K562 (cell line): ENCODE measurements around the gene THAP12. TPM values are rescaled to one million over a fixed set of nuclear protein-coding genes. Genes with fewer than 3 reads are reported as not detected.

Source experiments
- ATAC-seq: fragments of 200-7000 bp; cut with Tn5 transposase; 3 replicates; pipeline ENCODE4 v1.9.1; 2020; ENCODE audit warnings: moderate library complexity
- BruUV-seq: library from RNA; stranded (reverse); fragments of 400-500 nt; replicated peaks from 2 replicates; lab custom pipeline; 2021; lab: Mats Ljungman, UMichigan
- CTCF ChIA-PET: fragments of 300-600 bp; formaldehyde crosslinking; extraction: SDS; loops from one replicate; lab custom pipeline; 2021; ENCODE audit warnings: low intra/inter-chr PET ratio; lab: Yijun Ruan, JAX
- POLR2A ChIA-PET: fragments of 300-600, 350-650 bp; sonication (Branson Sonifier 250); formaldehyde crosslinking; extraction: SDS; loops from one replicate; lab custom pipeline; 2021; ENCODE audit warnings: antibody characterized with exemption, inconsistent platforms; lab: Yijun Ruan, JAX
- DNase-seq, 4 experiments: peaks; one replicate each; pipeline versions ENCODE4 v3.0.0 to v3.0.0-alpha.2; 2011 to 2018; ENCODE audit warnings: low spot score in 3 of 4, mixed read lengths in 3 of 4; ENCODE audit errors: extremely low read depth in 1 of 4
- FAIRE-seq: peaks from 2 replicates; lab custom pipeline; 2011; peaks lifted over from hg19 to GRCh38; lab: Jason Lieb, UNC
- H2AFZ ChIP-seq: 2 replicates; pipeline ENCODE4 v1.6.0; 2011; ENCODE audit warnings: low read depth, low read length, control low read depth, inconsistent platforms
- H3K27ac ChIP-seq: fragments of 200-600 bp; 3 replicates; pipeline ENCODE4 v1.8.0; 2011; ENCODE audit warnings: low read depth, mild to moderate bottlenecking, control low read depth, inconsistent platforms, low read length, moderate library complexity, mixed read lengths; ENCODE audit errors: extremely low read depth
- H3K27me3 ChIP-seq, 2 experiments: fragments of 300-600 bp in 1 of 2; 2 replicates in 1 of 2; 3 replicates in 1 of 2; pipeline versions ENCODE4 v1.6.0 to v1.8.0; 2011; ENCODE audit warnings: inconsistent platforms in 2 of 2, low read length in 2 of 2, mild to moderate bottlenecking in 1 of 2, mixed read lengths in 1 of 2, moderate library complexity in 1 of 2; ENCODE audit not compliant: control insufficient read depth in 2 of 2, insufficient read depth in 2 of 2
- H3K36me3 ChIP-seq: fragments of 300-600 bp; 3 replicates; pipeline ENCODE4 v1.8.0; 2011; ENCODE audit warnings: mild to moderate bottlenecking, low read length, inconsistent platforms; ENCODE audit not compliant: control insufficient read depth, insufficient read depth
- H3K4me1 ChIP-seq, 2 experiments: fragments of 200-600 bp in 1 of 2; replicated peaks in 1 of 2; 2 replicates in 1 of 2; 3 replicates in 1 of 2; pipeline versions ENCODE4 v1.5.1 to v1.8.0; 2011; ENCODE audit warnings: inconsistent platforms in 2 of 2, low read length in 2 of 2, mild to moderate bottlenecking in 1 of 2, mixed read lengths in 1 of 2, moderate library complexity in 1 of 2; ENCODE audit not compliant: control insufficient read depth in 2 of 2, insufficient read depth in 2 of 2
- H3K4me2 ChIP-seq: 2 replicates; pipeline ENCODE4 v1.6.1; 2011; ENCODE audit warnings: low read length, control low read depth, inconsistent platforms, mixed read lengths; ENCODE audit not compliant: insufficient read depth
- H3K4me3 ChIP-seq: fragments of 200-600 bp; sonication (generic), shearing (Covaris generic); 2 replicates; pipeline ENCODE4 v1.5.1; 2016; ENCODE audit warnings: control low read depth, inconsistent platforms
- H3K79me2 ChIP-seq: fragments of 200-600 bp; 3 replicates; pipeline ENCODE4 v1.8.0; 2011; ENCODE audit warnings: low read length, inconsistent platforms; ENCODE audit not compliant: control insufficient read depth, insufficient read depth
- H3K9ac ChIP-seq, 2 experiments: 2 replicates each; pipeline versions ENCODE4 v1.6.0 to v1.6.1; 2011; ENCODE audit warnings: low read depth in 2 of 2, low read length in 2 of 2, control low read depth in 1 of 2, inconsistent platforms in 1 of 2, mild to moderate bottlenecking in 1 of 2, mixed read lengths in 1 of 2; ENCODE audit not compliant: insufficient read depth in 1 of 2
- H3K9me1 ChIP-seq: one replicate; pipeline ENCODE4 v1.6.0; 2011; ENCODE audit warnings: inconsistent platforms, mild to moderate bottlenecking, low read length, moderate library complexity; ENCODE audit not compliant: control insufficient read depth, insufficient read depth
- H3K9me3 ChIP-seq: replicated peaks from 2 replicates; pipeline ENCODE4 v1.5.1; 2011; ENCODE audit warnings: low read depth, low read length, inconsistent platforms; ENCODE audit not compliant: control insufficient read depth, insufficient read depth
- H4K20me1 ChIP-seq: replicated peaks from 2 replicates; pipeline ENCODE4 v1.6.1; 2011; ENCODE audit warnings: low read length, inconsistent platforms, mixed read lengths; ENCODE audit not compliant: control insufficient read depth, insufficient read depth
- HDAC8 ChIP-seq: fragments of 450-650 bp; IDR thresholded peaks from 2 replicates; pipeline ENCODE4 v1.6.1; 2016; ENCODE audit warnings: mild to moderate bottlenecking, missing genetic modification characterization, moderate library complexity, missing compliant biosample characterization
- MAFK ChIP-seq: IDR thresholded peaks from 2 replicates; pipeline ENCODE4 v1.6.1; 2011; ENCODE audit warnings: low read length, improper control_type of control experiment
- MYC ChIP-seq, 2 experiments: fragments of 250-450 bp in 1 of 2; sonication (Bioruptor Pico) in 1 of 2; IDR thresholded peaks; 2 replicates each; pipeline versions ENCODE4 v1.5.1 to v1.6.1; 2012 to 2021; ENCODE audit warnings: low read depth in 2 of 2, borderline replicate concordance in 1 of 2, improper control_type of control experiment in 1 of 2, low read length in 1 of 2, mild to moderate bottlenecking in 1 of 2, moderate library complexity in 1 of 2
- NBN ChIP-seq: fragments of 450-650 bp; IDR thresholded peaks from 2 replicates; pipeline ENCODE4 v1.6.1; 2016; ENCODE audit warnings: low read depth, mild to moderate bottlenecking
- ZNF184 ChIP-seq: sonication (generic); formaldehyde crosslinking; IDR thresholded peaks from 2 replicates; pipeline ENCODE4 v1.5.0; 2020; ENCODE audit warnings: missing genetic modification reagents
- ZNF197 ChIP-seq: fragments of 200-800 bp; sonication (Bioruptor generic); IDR thresholded peaks from 2 replicates; pipeline ENCODE4 v1.6.1; 2016; ENCODE audit warnings: low read depth, missing genetic modification characterization, missing compliant biosample characterization
- ZNF316 ChIP-seq: fragments of 450-650 bp; IDR thresholded peaks from 2 replicates; pipeline ENCODE4 v1.6.1; 2016
- ZNF347 ChIP-seq: fragments of 450-650 bp; formaldehyde crosslinking; IDR thresholded peaks from 2 replicates; pipeline ENCODE4 v1.4.0; 2020; ENCODE audit warnings: low read depth, mild to moderate bottlenecking, moderate library complexity
- WGBS: fragments of 100-300 bp; shearing (Covaris generic); methylation state at CpG from one replicate; pipeline ENCODE4 v1.1.6; 2016; ENCODE audit warnings: low coverage, mixed read lengths; ENCODE audit not compliant: insufficient coverage; ENCODE audit errors: missing lambda C conversion rate; 5-methylcytosine and 5-hydroxymethylcytosine counted together
- in situ Hi-C: fragments of 300-500 bp; cut with MboI; formaldehyde crosslinking; loops from 4 replicates; pipeline ENCODE4 v1.15.0; 2018; ENCODE audit warnings: inconsistent platforms, mixed read lengths
- intact Hi-C: fragments of 100-400 bp; cut with micrococcal nuclease; formaldehyde crosslinking; loops from 2 replicates; pipeline ENCODE4 v1.14.2; 2022
- polyA plus RNA-seq, 8 experiments: library from polyadenylated mRNA; depleted of rRNA in 4 of 8; stranded (reverse) in 5 of 8; unstranded in 3 of 8; fragments of >200 nt; fragmentation: Nextera tagmentation in 2 of 8; fragmentation: Illumina TruSeq in 1 of 8; extraction: Ambion mirVana in 2 of 8; extraction: Trizol in 1 of 8; gene quantifications; 2 replicates each; pipeline versions ENCODE4 v1.2.1 to v1.2.3, GENCODE V29; 2011 to 2014; ENCODE audit warnings: inconsistent platforms in 1 of 8, missing spikeins in 1 of 8
- total RNA-seq, 7 experiments: library from RNA; depleted of rRNA in 6 of 7; stranded (reverse); fragments of >200 nt in 6 of 7; fragmentation: Illumina TruSeq in 2 of 7; extraction: Trizol in 2 of 7; gene quantifications; 2 replicates each; pipeline versions ENCODE4 v1.2.1 to v1.2.3, GENCODE V29; 2011 to 2021; ENCODE audit warnings: low replicate concordance in 1 of 7
- TF ChIP-seq, protein P1 (sequence below): fragments of 200-800 bp; sonication (Bioruptor generic); IDR thresholded peaks from 2 replicates; pipeline ENCODE4 v1.6.1; 2017; ENCODE audit warnings: missing genetic modification characterization, missing compliant biosample characterization
- TF ChIP-seq, protein P2 (sequence below): fragments of 250-450 bp; sonication (Bioruptor Pico); IDR thresholded peaks from 2 replicates; pipeline ENCODE4 v1.5.0; 2021; ENCODE audit warnings: mild to moderate bottlenecking, moderate library complexity
- TF ChIP-seq, protein P3 (sequence below): fragments of 250-450 bp; sonication (Bioruptor Pico); IDR thresholded peaks from 2 replicates; pipeline ENCODE4 v1.8.0; 2021; ENCODE audit warnings: borderline replicate concordance, mild to moderate bottlenecking, moderate library complexity; ENCODE audit not compliant: poor library complexity, severe bottlenecking
- TF ChIP-seq, protein P4 (sequence below), 3 experiments: fragments of 200-800 bp in 1 of 3; sonication (Bioruptor generic) in 1 of 3; sonication (generic) in 1 of 3; formaldehyde crosslinking in 1 of 3; IDR thresholded peaks; 2 replicates each; pipeline versions ENCODE4 v1.6.1 to v1.8.0; 2016 to 2022; ENCODE audit warnings: mild to moderate bottlenecking in 2 of 3, missing compliant biosample characterization in 2 of 3, missing genetic modification characterization in 2 of 3, missing genetic modification reagents in 1 of 3

The THAP12 gene
- total and polyA plus RNA-seq, 9 of the 15 experiments (the other 6 are each of a cell fraction or from before 2014, with no cell fraction given) = 28.1 to 103 (median 57.8) TPM

DNA sequence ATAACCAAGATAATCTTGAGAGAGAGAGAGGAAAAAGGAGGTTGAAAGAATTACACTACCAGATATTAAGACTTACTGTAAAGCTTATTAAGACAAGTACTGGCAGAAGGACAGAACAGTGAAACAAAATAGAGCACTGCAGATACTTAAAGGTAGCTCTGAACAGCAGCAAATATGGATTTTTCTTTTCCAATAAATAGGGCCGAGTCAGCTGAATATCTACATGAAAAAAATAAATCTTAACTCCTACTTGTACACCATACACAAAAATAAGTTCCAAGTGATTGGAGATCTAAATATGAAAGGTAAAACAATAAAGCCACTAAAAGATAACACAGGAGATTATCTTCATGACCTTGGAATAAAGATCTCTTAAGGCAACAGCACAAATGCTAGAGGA lies 12.4 kb downstream of the THAP12 start (continued):
- no peak for TF ChIP-seq ZNF197
- peak; percentile 83 for TF ChIP-seq ZNF316
- TF ChIP-seq MAFK = peak; percentile 33; the same call in 1 of the 2 replicates

DNA sequence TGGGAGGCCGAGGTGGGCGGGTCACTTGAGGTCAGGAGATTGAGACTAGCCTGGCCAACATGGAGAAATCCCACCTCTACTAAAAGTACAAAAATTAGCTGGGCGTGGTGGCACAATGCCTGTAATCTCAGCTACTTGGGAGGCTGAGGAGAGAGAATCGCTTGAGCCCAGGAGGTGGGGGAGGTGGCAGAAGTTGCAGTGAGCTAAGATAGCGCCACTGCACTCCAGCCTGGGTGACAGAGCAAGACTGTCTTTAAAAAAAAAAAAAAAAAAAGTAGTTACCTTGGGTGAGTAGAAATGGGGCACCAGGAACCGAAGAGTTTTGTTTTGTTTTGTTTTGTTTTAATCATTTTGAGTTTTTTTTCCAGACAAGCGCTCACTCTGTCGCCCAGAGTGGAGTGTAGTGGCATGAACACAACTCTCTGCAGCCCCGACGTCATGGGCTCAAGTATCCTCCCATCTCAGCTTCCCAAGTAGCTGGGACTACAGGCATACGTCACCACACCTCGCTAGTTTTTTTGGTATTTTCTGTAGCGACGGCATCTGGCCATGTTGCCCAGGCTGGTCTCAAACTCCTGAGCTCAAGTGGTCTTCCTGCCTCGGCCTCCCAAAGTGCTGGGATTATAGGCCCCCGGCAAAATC lies 15.8 kb downstream of the THAP12 start:
- intact Hi-C loops = no loop called here
- Histone ChIP-seq H3K9me3 (no peaks in the 10 kb centered on the region), H3K9ac (peak overlapping the region in 1 of 2 experiments; percentile 14; a peak in 1 of 4 replicates), H3K27me3 (no peaks in the 10 kb centered on the region), H3K9me1 (no peaks in the 10 kb centered on the region), H3K36me3 (peaks cover 35% of the 10 kb centered on the region), H4K20me1 (peaks cover 6% of the 10 kb centered on the region; the same call in 1 of the 2 replicates), H3K27ac (peak overlapping the region; percentile 41; the same call in 1 of the 3 replicates), H3K4me3 (no peak overlapping the region), H3K79me2 (peaks cover 61% of the 10 kb centered on the region), H3K4me1 (peaks cover 9 to 15% of the 10 kb centered on the region in 2 experiments; a peak in 3 of 5 replicates), H2AFZ (no peak overlapping the region), H3K4me2 (peak overlapping the region; percentile 54)
- CTCF ChIA-PET = no interaction called here
- in situ Hi-C loops = no loop called here
- POLR2A ChIA-PET = interaction anchor here (0.7 to 2.4 kb wide), 5 partner anchors 9 to 606 kb away, joined by 3 to 14 read pairs (median 3); partner anchors contain the start of genes GVQW3 and THAP12
- BruUV-seq = no TSS peak
- WGBS = 21% methylated on average over 16 of the region's 16 CpGs
- peak; percentile 93 for ATAC-seq
- peak; percentile 49 for FAIRE-seq
- DNase-seq = peak in 1 of 4 experiments; percentile 73
- TF ChIP-seq ZNF347 (CRISPR knock-in tag) = no peak
- 0 out of 2 replicates have a peak, but pooled peaks have one; percentile 29 for TF ChIP-seq NBN
- TF ChIP-seq ZNF184 (CRISPR knock-in tag) = no peak
- TF ChIP-seq, protein P1, sequence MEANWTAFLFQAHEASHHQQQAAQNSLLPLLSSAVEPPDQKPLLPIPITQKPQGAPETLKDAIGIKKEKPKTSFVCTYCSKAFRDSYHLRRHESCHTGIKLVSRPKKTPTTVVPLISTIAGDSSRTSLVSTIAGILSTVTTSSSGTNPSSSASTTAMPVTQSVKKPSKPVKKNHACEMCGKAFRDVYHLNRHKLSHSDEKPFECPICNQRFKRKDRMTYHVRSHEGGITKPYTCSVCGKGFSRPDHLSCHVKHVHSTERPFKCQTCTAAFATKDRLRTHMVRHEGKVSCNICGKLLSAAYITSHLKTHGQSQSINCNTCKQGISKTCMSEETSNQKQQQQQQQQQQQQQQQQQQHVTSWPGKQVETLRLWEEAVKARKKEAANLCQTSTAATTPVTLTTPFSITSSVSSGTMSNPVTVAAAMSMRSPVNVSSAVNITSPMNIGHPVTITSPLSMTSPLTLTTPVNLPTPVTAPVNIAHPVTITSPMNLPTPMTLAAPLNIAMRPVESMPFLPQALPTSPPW = peak; percentile 54; the same call in 1 of the 2 replicates
- TF ChIP-seq HDAC8 = no peak
- TF ChIP-seq, protein P2, sequence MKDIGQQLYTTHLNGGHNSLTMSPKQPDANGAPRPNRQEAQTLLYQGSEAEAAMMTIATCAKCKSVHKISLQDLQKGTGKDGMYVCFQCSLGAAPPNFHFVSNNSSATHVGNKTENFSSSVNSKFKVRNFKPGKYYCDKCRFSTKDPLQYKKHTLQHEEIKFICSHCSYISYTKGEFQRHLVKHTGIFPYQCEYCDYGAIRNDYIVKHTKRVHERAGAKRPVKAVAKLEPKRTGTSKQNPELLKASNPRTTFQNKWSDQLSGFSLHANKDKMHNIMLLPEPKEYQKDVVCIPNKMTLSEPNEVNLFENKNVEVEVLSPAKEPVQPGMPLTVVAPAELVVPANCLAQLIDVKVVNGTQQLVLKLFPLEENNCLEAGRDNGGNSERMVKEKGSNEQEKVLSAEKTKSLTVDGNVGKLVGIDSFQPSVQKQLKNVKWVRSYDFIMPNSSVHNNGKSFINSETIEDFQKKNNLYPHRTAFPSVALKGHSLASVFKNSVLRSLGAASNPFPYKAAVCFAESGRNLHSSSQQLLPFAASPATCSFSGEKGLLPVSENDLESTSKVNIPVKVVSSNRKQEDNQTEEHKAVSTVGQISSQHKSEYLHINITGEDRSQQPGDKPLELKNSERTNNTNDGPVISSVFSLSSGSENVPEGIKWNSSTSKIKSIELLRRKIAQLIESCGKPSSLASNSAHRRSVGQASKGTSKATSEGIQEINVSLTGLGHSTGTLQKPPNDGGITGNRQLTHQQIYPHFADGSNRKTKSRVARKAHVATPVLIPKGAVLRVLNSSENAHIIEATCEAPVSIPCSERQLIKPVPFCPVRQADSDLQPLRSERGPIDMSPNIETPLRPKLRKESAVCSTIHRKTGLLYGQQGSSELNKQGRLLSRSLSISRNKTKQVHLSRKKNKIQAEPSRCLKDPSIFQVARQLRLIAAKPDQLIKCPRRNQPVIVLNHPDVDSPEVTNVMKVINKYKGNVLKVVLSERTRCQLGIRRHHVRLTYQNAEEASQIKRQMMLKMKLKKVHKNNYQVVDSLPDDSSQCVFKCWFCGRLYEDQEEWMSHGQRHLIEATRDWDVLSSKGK (CRISPR knock-in tag) = no peak
- TF ChIP-seq, protein P3, sequence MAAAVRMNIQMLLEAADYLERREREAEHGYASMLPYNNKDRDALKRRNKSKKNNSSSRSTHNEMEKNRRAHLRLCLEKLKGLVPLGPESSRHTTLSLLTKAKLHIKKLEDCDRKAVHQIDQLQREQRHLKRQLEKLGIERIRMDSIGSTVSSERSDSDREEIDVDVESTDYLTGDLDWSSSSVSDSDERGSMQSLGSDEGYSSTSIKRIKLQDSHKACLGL = no peak
- TF ChIP-seq MYC (IDR thresholded peaks at IDR 0.05; ENCODE audit: low read depth, low read length) = no peak
- TF ChIP-seq MYC (CRISPR knock-in tag; IDR thresholded peaks at IDR 0.05; ENCODE audit: borderline replicate concordance, low read depth) = no peak
- TF ChIP-seq, protein P4, sequence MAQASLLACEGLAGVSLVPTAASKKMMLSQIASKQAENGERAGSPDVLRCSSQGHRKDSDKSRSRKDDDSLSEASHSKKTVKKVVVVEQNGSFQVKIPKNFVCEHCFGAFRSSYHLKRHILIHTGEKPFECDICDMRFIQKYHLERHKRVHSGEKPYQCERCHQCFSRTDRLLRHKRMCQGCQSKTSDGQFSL (CRISPR knock-in tag; IDR thresholded peaks at IDR 0.05) = no peak
- TF ChIP-seq, protein P4 (tag; IDR thresholded peaks at IDR 0.05) = no peak
